Measurements from ENCODE around the gene JAK1. TPM values are rescaled to one million over a fixed set of nuclear protein-coding genes. Genes with fewer than 3 reads are reported as not detected.

Gene JAK1
- total and polyA plus RNA-seq, 2 experiments from 2014 or later, result 8.0 to 19.5 TPM

GRCh38 chr1:64848803-64849202, 117.5 kb downstream of the JAK1 start:
- Histone ChIP-seq H3F3A (replicated peaks; ENCODE audit: low read depth) (no peaks in the 10 kb centered on the region), H3K27me3 (ENCODE audit: insufficient read depth) (no peaks in the 10 kb centered on the region), H3K4me1 (ENCODE audit: insufficient read depth) (no peaks in the 10 kb centered on the region), H4K20me1 (replicated peaks; ENCODE audit: insufficient read depth) (no peaks in the 10 kb centered on the region), H3K9me2 (ENCODE audit: insufficient read depth) (0 out of 2 replicates have a peak, but pooled peaks cover 6% of the 10 kb centered on the region), H2AFZ (no peak overlapping the region), H3K27ac (ENCODE audit: low read depth) (no peak overlapping the region), H3K36me3 (ENCODE audit: insufficient read depth) (no peaks in the 10 kb centered on the region), H3K4me3 (no peak overlapping the region), H3K79me2 (replicated peaks; ENCODE audit: insufficient read depth) (no peaks in the 10 kb centered on the region), H3K4me2 (no peak overlapping the region)
- DNase-seq (ENCODE audit: low spot score), result no peak
- Mint-ChIP-seq H3K27me3 (ENCODE audit: insufficient read depth, low read depth, poor library complexity) (peaks cover 9% of the 10 kb centered on the region), H3K9me3 (no peaks in the 10 kb centered on the region), H3K36me3 (ENCODE audit: low read depth) (peaks cover 10% of the 10 kb centered on the region; the same call in 2 of the 3 replicates), H3K4me1 (no peaks in the 10 kb centered on the region), H3K4me3 (no peak overlapping the region), H3K27ac (no peak overlapping the region)
- ATAC-seq, result no peak
- TF ChIP-seq CTCF (conservative IDR thresholded peaks at IDR 0.05; ENCODE audit: low read depth in 2 of 2) (no peak), CREB1 (CRISPR knock-in tag; IDR thresholded peaks at IDR 0.05; ENCODE audit: low read depth) (no peak)

- no peaks in the 10 kb centered on the region for H3K4me1 ChIP-seq (ENCODE audit: insufficient read depth)
- H3K27me3 Mint-ChIP-seq (ENCODE audit: insufficient read depth, low read depth, poor library complexity), result peaks cover 9% of the 10 kb centered on the region
- H3K4me1 Mint-ChIP-seq, result no peaks in the 10 kb centered on the region
- no peak for ATAC-seq
- no peak for DNase-seq (ENCODE audit: low spot score)
- H3K36me3 ChIP-seq (ENCODE audit: insufficient read depth), result no peaks in the 10 kb centered on the region
- no peak overlapping the region for H3K4me3 ChIP-seq
- H3K4me3 Mint-ChIP-seq, result no peak overlapping the region
- TF ChIP-seq REST (IDR thresholded peaks at IDR 0.05; ENCODE audit: unreplicated experiment), result no peak
- TF ChIP-seq EZH2phosphoT487 (IDR thresholded peaks at IDR 0.05; ENCODE audit: unreplicated experiment), result no peak
- no peak for TF ChIP-seq EZH2 (IDR thresholded peaks at IDR 0.05; ENCODE audit: low read depth, unreplicated experiment)
- TF ChIP-seq CREB1 (CRISPR knock-in tag; IDR thresholded peaks at IDR 0.05; ENCODE audit: low read depth), result no peak
- TF ChIP-seq CTCF (conservative IDR thresholded peaks at IDR 0.05; ENCODE audit: low read depth in 2 of 2), result no peak
- no peak for TF ChIP-seq JUNB (IDR thresholded peaks at IDR 0.05; ENCODE audit: unreplicated experiment)
- H3K27ac Mint-ChIP-seq, result no peak overlapping the region
- H3F3A ChIP-seq (replicated peaks; ENCODE audit: low read depth), result no peaks in the 10 kb centered on the region
- H3K27me3 ChIP-seq (ENCODE audit: insufficient read depth), result no peaks in the 10 kb centered on the region
- no peak overlapping the region for H2AFZ ChIP-seq
- no peaks in the 10 kb centered on the region for H3K9me3 Mint-ChIP-seq
- H3K27ac ChIP-seq (ENCODE audit: low read depth), result no peak overlapping the region
- H3K79me2 ChIP-seq (replicated peaks; ENCODE audit: insufficient read depth), result no peaks in the 10 kb centered on the region
- H4K20me1 ChIP-seq (replicated peaks; ENCODE audit: insufficient read depth), result no peaks in the 10 kb centered on the region
- 0 out of 2 replicates have a peak, but pooled peaks cover 6% of the 10 kb centered on the region for H3K9me2 ChIP-seq (ENCODE audit: insufficient read depth)
- H3K36me3 Mint-ChIP-seq (ENCODE audit: low read depth), result peaks cover 11% of the 10 kb centered on the region; the same call in 2 of the 3 replicates
- H3K4me2 ChIP-seq, result no peak overlapping the region
These were observed 118.2 kb downstream of the JAK1 start for GRCh38 chr1:64848136-64848535.

Measured in GM23338 (cell line).